ENCODE data around the gene KANK3. TPM values are rescaled to one million over a fixed set of nuclear protein-coding genes. Genes with fewer than 3 reads are reported as not detected.
A peak's percentile ranks its signal among the peaks of the same experiment; 100 is the strongest.

Gene KANK3
- polyA plus RNA-seq, 2 of the 4 experiments (the other 2 are of a cell fraction), result 1.0 to 1.5 TPM

DNA sequence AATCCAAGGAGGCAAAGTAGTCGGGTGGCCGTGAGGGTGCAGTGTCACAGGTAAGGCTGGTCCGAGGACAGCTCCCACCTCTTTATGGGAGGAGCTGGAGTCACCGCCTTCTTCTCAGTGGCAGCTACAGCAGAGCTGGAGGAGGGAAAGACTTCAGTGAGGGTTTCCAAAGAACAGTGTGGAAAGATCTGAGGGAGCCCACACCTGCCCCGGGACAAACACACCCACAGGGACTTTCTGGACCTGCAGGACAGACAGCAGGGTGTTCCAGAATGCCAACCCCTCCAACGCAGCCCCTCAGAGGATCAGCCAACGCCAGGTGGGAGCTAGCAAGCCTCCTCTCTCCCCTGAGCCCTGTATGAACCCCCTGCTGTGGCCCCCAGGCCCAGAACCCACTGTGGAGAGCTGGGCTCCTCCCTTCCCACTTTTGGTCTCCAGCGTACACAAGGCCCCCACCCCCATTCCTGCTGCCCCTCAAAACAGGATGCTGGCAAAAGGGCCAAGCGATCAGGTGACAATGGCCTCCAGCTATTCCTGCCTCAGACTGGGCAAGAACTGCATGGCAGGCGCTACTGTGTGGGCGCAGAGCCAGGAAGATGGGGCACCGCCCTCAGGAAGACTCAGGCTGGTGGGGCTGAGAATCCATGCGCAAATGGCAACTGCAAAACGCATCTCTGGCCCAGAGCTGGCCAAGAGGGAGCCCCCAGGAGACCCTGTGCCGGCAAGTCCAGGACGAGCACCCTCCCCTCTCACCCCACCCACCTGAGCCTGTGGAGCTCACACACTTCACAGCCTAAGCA, 31.4 kb downstream of the KANK3 start:
- no peak overlapping the region for H3K4me2 ChIP-seq
- ChIA-PET CTCF (interaction anchor here (0.8 to 1.1 kb wide), 3 partner anchors 9 to 194 kb away, joined by 3 to 5 read pairs (median 3); no protein-coding TSS in a partner anchor), POLR2A (interaction anchor here (2.1 kb wide), 1 partner anchor 9 kb away, joined by 7 read pairs; the partner anchor contains the start of genes NDUFA7 and RPS28)
- no peak for TF ChIP-seq HOXA7 (CRISPR knock-in tag; IDR thresholded peaks at IDR 0.05)
- TF ChIP-seq MAZ (IDR thresholded peaks at IDR 0.05; ENCODE audit: borderline replicate concordance, low read depth, low read length), result no peak
- no peak for TF ChIP-seq EHMT2 (IDR thresholded peaks at IDR 0.05; ENCODE audit: low read depth)
- TF ChIP-seq HOXB5 (CRISPR knock-in tag; IDR thresholded peaks at IDR 0.05), result no peak
- H3K4me1 ChIP-seq, result peaks cover 17% of the 10 kb centered on the region
- H3K27ac ChIP-seq, result no peak overlapping the region
- 81% methylated on average over 9 of the region's 16 CpGs for WGBS (ENCODE audit: missing lambda C conversion rate)
- ATAC-seq (no peak), DNase-seq (ENCODE audit: low read depth in 1 of 2, low spot score in 1 of 2) (no peak), FAIRE-seq (no peak)
- H3K9me3 ChIP-seq, result no peaks in the 10 kb centered on the region
- no peak overlapping the region for H3K4me3 ChIP-seq

DNA sequence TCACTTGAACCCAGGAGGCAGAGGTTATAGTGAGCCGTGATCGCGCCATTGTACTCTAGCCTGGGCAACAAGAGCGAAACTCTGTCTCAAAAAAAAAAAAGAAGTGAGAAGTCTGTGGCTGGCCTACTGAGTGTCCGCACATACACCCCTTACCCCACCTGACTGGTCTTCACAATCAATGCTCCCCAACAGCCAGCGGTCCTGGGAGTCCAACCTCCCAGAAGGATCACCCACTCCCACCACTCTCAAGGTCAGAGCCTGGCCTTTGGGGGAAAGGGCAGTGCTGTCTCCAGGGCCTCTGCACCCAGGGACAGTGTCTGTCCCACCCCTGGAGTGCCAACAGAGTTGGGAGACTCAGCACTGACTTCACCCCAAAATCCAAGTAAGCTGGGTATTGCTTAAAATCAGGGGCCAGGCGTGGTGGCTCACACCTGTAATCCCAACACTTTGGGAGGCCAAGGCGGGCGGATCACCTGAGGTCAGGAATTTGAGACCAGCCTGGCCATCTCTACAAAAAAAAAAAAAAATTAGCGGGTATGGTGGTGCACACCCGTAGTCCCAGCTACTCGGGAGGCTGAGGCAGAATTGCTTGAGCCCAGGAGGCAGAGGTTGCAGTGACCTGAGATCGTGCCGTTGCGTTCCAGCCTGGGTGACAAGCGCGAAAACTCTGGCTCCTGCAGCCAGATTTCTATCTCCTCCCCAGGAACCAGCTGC, 32.6 kb downstream of the KANK3 start:
- peaks cover 20% of the 10 kb centered on the region for H3K4me1 ChIP-seq
- ChIA-PET CTCF (interaction anchor here (0.8 to 1.1 kb wide), 2 partner anchors 10 to 195 kb away, joined by 3 to 5 read pairs; no protein-coding TSS in a partner anchor), POLR2A (interaction anchor here (1.0 kb wide), 1 partner anchor 11 kb away, joined by 3 read pairs; the partner anchor contains the start of genes NDUFA7 and RPS28)
- no peak overlapping the region for H3K4me2 ChIP-seq
- no peak for TF ChIP-seq SMC3 (IDR thresholded peaks at IDR 0.05)
- no peak for TF ChIP-seq ZNF302 (CRISPR knock-in tag; IDR thresholded peaks at IDR 0.05)
- TF ChIP-seq HOXA7 (CRISPR knock-in tag; IDR thresholded peaks at IDR 0.05), result no peak
- TF ChIP-seq TFCP2L1 (CRISPR knock-in tag; IDR thresholded peaks at IDR 0.05), result no peak
- no peak for TF ChIP-seq MAZ (IDR thresholded peaks at IDR 0.05; ENCODE audit: borderline replicate concordance, low read depth, low read length)
- no peak for TF ChIP-seq EP300 (IDR thresholded peaks at IDR 0.05)
- no peak for TF ChIP-seq GATA3 (IDR thresholded peaks at IDR 0.05; ENCODE audit: borderline replicate concordance)
- TF ChIP-seq, protein P1, sequence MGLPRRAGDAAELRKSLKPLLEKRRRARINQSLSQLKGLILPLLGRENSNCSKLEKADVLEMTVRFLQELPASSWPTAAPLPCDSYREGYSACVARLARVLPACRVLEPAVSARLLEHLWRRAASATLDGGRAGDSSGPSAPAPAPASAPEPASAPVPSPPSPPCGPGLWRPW (IDR thresholded peaks at IDR 0.05), result no peak
- TF ChIP-seq KDM5A (IDR thresholded peaks at IDR 0.05), result no peak
- TF ChIP-seq TP53 (CRISPR knock-in tag; IDR thresholded peaks at IDR 0.05), result no peak
- TF ChIP-seq ZSCAN20 (CRISPR knock-in tag; IDR thresholded peaks at IDR 0.05), result no peak
- TF ChIP-seq RFX5 (IDR thresholded peaks at IDR 0.05), result no peak
- TF ChIP-seq CHD4 (IDR thresholded peaks at IDR 0.05; ENCODE audit: borderline replicate concordance), result no peak
- TF ChIP-seq RAD21 (conservative IDR thresholded peaks at IDR 0.05 in 1 of 2, IDR thresholded peaks at IDR 0.05 in 1 of 2), result no peak
- 97% methylated on average over 16 of the region's 17 CpGs for WGBS (ENCODE audit: missing lambda C conversion rate)
- no peak for ATAC-seq
- FAIRE-seq, result no peak
- DNase-seq (ENCODE audit: low read depth in 1 of 2, low spot score in 1 of 2), result no peak
- H3K4me3 ChIP-seq, result no peak overlapping the region
- H3K9me3 ChIP-seq, result no peaks in the 10 kb centered on the region
- no peak overlapping the region for H3K27ac ChIP-seq

DNA sequence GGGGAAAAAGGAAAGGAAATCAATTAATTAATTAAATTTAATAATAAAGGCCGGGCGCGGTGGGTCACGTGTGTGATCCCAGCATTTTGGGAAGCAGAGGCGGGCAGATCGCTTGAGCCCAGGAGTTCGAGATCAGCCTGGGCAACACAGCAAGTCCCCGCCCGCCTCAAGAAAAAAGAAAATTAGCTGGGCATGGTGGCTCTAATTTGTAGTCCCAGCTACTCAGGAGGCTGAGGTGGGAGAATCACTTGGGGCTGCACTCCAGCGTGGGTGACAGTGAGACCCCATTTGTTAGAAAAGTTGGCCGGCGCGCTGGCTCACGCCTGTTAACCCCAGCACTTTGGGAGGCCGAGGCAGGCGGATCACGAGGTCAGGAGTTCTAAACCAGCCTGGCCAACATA, 34.2 kb downstream of the KANK3 start:
- ATAC-seq (no peak), DNase-seq (ENCODE audit: low read depth in 1 of 2, low spot score in 1 of 2) (no peak), FAIRE-seq (no peak)
- Histone ChIP-seq H3K9me3 (no peaks in the 10 kb centered on the region), H3K4me1 (peaks cover 20% of the 10 kb centered on the region), H3K4me3 (peak overlapping the region; percentile 53; the same call in 1 of the 3 replicates), H3K27ac (peak overlapping the region in 1 of 2 experiments; percentile 92; a peak in 4 of 6 replicates), H3K4me2 (peak overlapping the region; percentile 95)
- ChIA-PET POLR2A (no interaction called here), CTCF (no interaction called here)
- TF ChIP-seq, protein P2, sequence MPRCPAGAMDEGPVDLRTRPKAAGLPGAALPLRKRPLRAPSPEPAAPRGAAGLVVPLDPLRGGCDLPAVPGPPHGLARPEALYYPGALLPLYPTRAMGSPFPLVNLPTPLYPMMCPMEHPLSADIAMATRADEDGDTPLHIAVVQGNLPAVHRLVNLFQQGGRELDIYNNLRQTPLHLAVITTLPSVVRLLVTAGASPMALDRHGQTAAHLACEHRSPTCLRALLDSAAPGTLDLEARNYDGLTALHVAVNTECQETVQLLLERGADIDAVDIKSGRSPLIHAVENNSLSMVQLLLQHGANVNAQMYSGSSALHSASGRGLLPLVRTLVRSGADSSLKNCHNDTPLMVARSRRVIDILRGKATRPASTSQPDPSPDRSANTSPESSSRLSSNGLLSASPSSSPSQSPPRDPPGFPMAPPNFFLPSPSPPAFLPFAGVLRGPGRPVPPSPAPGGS (IDR thresholded peaks at IDR 0.05), result no peak
- TF ChIP-seq RFX5 (IDR thresholded peaks at IDR 0.05) (no peak), KDM5A (IDR thresholded peaks at IDR 0.05) (no peak), JUNB (IDR thresholded peaks at IDR 0.05) (no peak), TP53 (CRISPR knock-in tag; IDR thresholded peaks at IDR 0.05) (no peak), NFE2L2 (conservative IDR thresholded peaks at IDR 0.05; ENCODE audit: low read length) (no peak)
- 71% methylated on average over 17 of the region's 17 CpGs for WGBS (ENCODE audit: missing lambda C conversion rate)
